Measurements from ENCODE around the gene MAP7D3. TPM values are rescaled to one million over a fixed set of nuclear protein-coding genes. Genes with fewer than 3 reads are reported as not detected.

MAP7D3 gene
- total RNA-seq, 1 donor from 2014 or later = 84.7 TPM

DNA sequence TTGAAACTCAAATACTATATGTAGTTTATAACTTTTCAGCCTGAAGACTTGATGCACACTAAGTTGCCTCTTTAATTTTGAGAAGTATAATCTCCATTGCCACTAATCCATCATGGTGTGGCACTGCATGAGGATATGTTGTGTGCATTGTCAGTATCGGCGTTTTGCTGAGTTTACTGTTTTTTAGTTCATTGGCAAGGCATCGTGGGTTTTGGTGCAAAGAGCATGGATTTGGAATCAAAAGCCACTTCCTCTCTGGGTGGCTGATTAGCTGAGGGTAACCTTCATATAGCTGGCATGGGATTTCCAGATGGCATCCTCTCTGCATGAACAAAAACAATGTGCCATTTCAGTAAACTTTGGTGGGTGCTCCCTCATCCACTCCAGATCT lies 65.2 kb downstream of the MAP7D3 start:
- TF ChIP-seq CTCF (IDR thresholded peaks at IDR 0.05) = no peak
- peaks cover 67% of the 10 kb centered on the region for H3K4me1 Mint-ChIP-seq (ENCODE audit: unreplicated experiment)
- H3K4me3 Mint-ChIP-seq (ENCODE audit: unreplicated experiment) = no peak overlapping the region
- H3K9me3 Mint-ChIP-seq (ENCODE audit: unreplicated experiment) = peaks cover 3% of the 10 kb centered on the region
- peak overlapping the region; percentile 87 for H3K27ac Mint-ChIP-seq (ENCODE audit: unreplicated experiment)
- DNase-seq (ENCODE audit: extremely low spot score, unreplicated experiment) = no peak
- H3K27me3 Mint-ChIP-seq (ENCODE audit: unreplicated experiment) = no peaks in the 10 kb centered on the region
- peaks cover 24% of the 10 kb centered on the region for H3K36me3 Mint-ChIP-seq (ENCODE audit: unreplicated experiment)

GRCh38 chrX:136185401-136186022 lies 65.7 kb downstream of the MAP7D3 start:
- H3K9me3 Mint-ChIP-seq (ENCODE audit: unreplicated experiment) = peaks cover 3% of the 10 kb centered on the region
- peak overlapping the region; percentile 29 for H3K4me3 Mint-ChIP-seq (ENCODE audit: unreplicated experiment)
- H3K27me3 Mint-ChIP-seq (ENCODE audit: unreplicated experiment) = no peaks in the 10 kb centered on the region
- H3K27ac Mint-ChIP-seq (ENCODE audit: unreplicated experiment) = peak overlapping the region; percentile 87
- TF ChIP-seq CTCF (IDR thresholded peaks at IDR 0.05) = no peak
- DNase-seq (ENCODE audit: extremely low spot score, unreplicated experiment) = no peak
- peaks cover 67% of the 10 kb centered on the region for H3K4me1 Mint-ChIP-seq (ENCODE audit: unreplicated experiment)
- peaks cover 25% of the 10 kb centered on the region for H3K36me3 Mint-ChIP-seq (ENCODE audit: unreplicated experiment)

DNA sequence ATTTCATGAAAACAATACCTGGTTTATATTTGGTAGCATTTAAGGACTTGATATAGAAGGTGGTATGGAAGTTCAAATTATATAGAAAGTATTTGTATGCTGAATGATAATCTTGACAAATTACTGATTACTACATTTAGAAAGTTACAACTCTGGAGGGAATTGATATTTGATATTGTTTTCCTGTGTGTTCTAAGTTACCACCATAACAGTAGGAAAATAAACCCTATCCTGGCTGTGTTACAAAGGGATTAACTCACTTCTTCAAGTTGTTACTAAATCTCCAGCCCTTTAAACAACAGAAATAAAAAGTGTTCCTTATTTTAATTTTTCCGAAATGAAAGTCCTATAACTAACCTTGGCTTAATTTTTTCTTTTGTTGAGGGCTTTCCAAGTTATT lies 67.3 kb downstream of the MAP7D3 start:
- H3K4me1 Mint-ChIP-seq (ENCODE audit: unreplicated experiment) = peaks cover 75% of the 10 kb centered on the region
- no peak for TF ChIP-seq CTCF (IDR thresholded peaks at IDR 0.05)
- H3K27ac Mint-ChIP-seq (ENCODE audit: unreplicated experiment) = peak overlapping the region; percentile 83
- H3K27me3 Mint-ChIP-seq (ENCODE audit: unreplicated experiment) = no peaks in the 10 kb centered on the region
- no peak overlapping the region for H3K4me3 Mint-ChIP-seq (ENCODE audit: unreplicated experiment)
- H3K36me3 Mint-ChIP-seq (ENCODE audit: unreplicated experiment) = peaks cover 30% of the 10 kb centered on the region
- DNase-seq (ENCODE audit: extremely low spot score, unreplicated experiment) = no peak
- H3K9me3 Mint-ChIP-seq (ENCODE audit: unreplicated experiment) = peaks cover 6% of the 10 kb centered on the region

GRCh38 chrX:136183172-136183571 lies 68.0 kb downstream of the MAP7D3 start:
- Mint-ChIP-seq H3K27ac (ENCODE audit: unreplicated experiment) (peak overlapping the region; percentile 83), H3K4me3 (ENCODE audit: unreplicated experiment) (no peak overlapping the region), H3K27me3 (ENCODE audit: unreplicated experiment) (no peaks in the 10 kb centered on the region), H3K4me1 (ENCODE audit: unreplicated experiment) (peaks cover 73% of the 10 kb centered on the region), H3K36me3 (ENCODE audit: unreplicated experiment) (peaks cover 28% of the 10 kb centered on the region), H3K9me3 (ENCODE audit: unreplicated experiment) (peaks cover 6% of the 10 kb centered on the region)
- DNase-seq (ENCODE audit: extremely low spot score, unreplicated experiment) = no peak
- TF ChIP-seq CTCF (IDR thresholded peaks at IDR 0.05) = no peak

DNA sequence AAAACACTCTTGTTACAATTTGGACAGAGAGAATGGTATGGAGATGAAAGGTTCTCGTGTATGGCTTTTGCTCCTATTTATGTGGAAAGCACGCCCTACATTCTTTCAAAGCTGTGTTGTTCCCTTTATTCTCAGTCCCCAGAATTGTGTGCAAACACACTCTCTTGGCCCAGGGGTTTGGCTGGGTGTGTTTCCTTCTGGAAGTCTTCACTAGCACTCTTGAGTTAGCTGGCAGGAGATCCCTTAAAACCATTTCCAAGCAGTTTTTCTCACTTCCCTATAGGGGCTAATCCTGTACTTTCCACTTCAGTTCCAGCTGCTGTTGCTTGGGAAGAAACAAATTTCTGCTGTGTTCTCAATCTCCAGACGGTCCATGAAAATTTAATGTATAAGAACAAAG lies 68.8 kb downstream of the MAP7D3 start:
- no peak for DNase-seq (ENCODE audit: extremely low spot score, unreplicated experiment)
- peaks cover 33% of the 10 kb centered on the region for H3K36me3 Mint-ChIP-seq (ENCODE audit: unreplicated experiment)
- peak overlapping the region; percentile 83 for H3K27ac Mint-ChIP-seq (ENCODE audit: unreplicated experiment)
- peaks cover 78% of the 10 kb centered on the region for H3K4me1 Mint-ChIP-seq (ENCODE audit: unreplicated experiment)
- no peaks in the 10 kb centered on the region for H3K27me3 Mint-ChIP-seq (ENCODE audit: unreplicated experiment)
- no peak for TF ChIP-seq CTCF (IDR thresholded peaks at IDR 0.05)
- no peak overlapping the region for H3K4me3 Mint-ChIP-seq (ENCODE audit: unreplicated experiment)
- peaks cover 6% of the 10 kb centered on the region for H3K9me3 Mint-ChIP-seq (ENCODE audit: unreplicated experiment)

Data from osteocyte (in vitro differentiated cells).